SK-N-SH treated with all-trans-retinoic acid at 6 μM for 48 hours (cell line): ENCODE measurements around the gene CCDC107.

Source experiments
- TF ChIP-seq, protein P1 (sequence below): fragments of 250-450 bp; sonication (Bioruptor Pico); IDR thresholded peaks from 2 replicates; pipeline ENCODE4 v1.5.1; 2021; ENCODE audit warnings: mild to moderate bottlenecking, moderate library complexity
- TF ChIP-seq, protein P2 (sequence below): fragments of 250-450 bp; sonication (Bioruptor Pico); IDR thresholded peaks from 2 replicates; pipeline ENCODE4 v1.5.1; 2020; ENCODE audit warnings: low read depth, mild to moderate bottlenecking, moderate library complexity

DNA sequence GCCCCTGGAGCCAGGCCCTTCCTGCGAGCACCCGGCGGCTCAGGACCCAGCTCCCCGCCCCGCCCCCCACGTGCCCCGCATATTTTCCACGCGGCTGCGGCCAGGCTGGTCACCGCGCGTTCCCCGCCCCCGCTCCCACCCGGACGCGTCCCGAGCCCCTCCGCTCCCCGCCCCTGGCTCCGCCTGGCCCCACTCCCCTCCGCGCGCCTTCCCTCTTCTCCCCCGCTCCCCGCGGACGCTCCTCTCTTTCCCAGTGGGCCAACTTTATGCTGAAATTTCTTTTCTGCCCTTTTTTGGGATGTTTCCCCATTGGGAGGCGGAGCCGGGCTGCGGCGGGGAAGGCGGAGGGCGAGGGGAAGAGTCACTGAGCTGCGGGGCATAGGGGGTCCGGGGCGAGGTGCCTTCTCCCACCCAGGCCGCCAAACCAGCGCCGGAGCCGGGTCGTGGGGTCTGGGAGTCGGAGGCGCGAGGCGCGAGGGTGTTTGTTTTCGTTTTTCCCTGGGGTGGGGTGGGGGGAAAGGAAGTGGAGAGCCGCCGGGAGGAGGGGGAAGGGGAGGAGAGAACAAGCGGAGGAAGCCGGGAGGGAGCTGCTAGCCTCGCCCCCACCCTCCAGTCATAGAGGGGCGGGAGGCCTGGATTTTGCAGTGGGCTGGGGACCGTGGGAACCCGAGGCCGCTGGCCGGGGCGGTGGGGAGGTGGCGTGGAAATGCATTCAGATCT lies 32.7 kb downstream of the CCDC107 start:
- TF ChIP-seq, protein P1, sequence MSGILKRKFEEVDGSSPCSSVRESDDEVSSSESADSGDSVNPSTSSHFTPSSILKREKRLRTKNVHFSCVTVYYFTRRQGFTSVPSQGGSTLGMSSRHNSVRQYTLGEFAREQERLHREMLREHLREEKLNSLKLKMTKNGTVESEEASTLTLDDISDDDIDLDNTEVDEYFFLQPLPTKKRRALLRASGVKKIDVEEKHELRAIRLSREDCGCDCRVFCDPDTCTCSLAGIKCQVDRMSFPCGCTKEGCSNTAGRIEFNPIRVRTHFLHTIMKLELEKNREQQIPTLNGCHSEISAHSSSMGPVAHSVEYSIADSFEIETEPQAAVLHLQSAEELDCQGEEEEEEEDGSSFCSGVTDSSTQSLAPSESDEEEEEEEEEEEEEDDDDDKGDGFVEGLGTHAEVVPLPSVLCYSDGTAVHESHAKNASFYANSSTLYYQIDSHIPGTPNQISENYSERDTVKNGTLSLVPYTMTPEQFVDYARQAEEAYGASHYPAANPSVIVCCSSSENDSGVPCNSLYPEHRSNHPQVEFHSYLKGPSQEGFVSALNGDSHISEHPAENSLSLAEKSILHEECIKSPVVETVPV = no peak
- TF ChIP-seq, protein P2, sequence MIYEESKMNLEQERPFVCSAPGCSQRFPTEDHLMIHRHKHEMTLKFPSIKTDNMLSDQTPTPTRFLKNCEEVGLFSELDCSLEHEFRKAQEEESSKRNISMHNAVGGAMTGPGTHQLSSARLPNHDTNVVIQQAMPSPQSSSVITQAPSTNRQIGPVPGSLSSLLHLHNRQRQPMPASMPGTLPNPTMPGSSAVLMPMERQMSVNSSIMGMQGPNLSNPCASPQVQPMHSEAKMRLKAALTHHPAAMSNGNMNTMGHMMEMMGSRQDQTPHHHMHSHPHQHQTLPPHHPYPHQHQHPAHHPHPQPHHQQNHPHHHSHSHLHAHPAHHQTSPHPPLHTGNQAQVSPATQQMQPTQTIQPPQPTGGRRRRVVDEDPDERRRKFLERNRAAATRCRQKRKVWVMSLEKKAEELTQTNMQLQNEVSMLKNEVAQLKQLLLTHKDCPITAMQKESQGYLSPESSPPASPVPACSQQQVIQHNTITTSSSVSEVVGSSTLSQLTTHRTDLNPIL (CRISPR knock-in tag) = no peak
